Measurements from ENCODE around the gene ARID5B.

DNA sequence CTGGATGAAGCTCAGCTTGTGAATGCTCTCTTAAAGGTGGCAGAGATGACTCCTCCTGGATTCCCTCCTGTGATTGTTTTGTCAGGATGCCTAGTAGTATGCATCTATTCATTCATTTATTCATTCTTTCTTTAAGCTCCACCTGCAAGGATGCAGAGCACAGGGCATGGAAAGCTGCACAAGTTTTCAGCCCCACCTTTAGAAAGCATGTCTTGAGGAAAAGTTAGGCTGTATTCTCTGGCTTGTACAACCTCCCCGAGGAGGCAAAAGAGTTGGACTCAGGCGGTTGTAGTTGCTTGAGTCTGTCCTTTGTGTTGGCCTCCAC, 22.4 kb downstream of the ARID5B start:
- TF ChIP-seq, protein P1, sequence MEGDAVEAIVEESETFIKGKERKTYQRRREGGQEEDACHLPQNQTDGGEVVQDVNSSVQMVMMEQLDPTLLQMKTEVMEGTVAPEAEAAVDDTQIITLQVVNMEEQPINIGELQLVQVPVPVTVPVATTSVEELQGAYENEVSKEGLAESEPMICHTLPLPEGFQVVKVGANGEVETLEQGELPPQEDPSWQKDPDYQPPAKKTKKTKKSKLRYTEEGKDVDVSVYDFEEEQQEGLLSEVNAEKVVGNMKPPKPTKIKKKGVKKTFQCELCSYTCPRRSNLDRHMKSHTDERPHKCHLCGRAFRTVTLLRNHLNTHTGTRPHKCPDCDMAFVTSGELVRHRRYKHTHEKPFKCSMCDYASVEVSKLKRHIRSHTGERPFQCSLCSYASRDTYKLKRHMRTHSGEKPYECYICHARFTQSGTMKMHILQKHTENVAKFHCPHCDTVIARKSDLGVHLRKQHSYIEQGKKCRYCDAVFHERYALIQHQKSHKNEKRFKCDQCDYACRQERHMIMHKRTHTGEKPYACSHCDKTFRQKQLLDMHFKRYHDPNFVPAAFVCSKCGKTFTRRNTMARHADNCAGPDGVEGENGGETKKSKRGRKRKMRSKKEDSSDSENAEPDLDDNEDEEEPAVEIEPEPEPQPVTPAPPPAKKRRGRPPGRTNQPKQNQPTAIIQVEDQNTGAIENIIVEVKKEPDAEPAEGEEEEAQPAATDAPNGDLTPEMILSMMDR (IDR thresholded peaks at IDR 0.05): no peak
- TF ChIP-seq NR1H2 (CRISPR knock-in tag; IDR thresholded peaks at IDR 0.05): no peak
- TF ChIP-seq SMAD3 (CRISPR knock-in tag; IDR thresholded peaks at IDR 0.05; ENCODE audit: borderline replicate concordance): no peak

Measured in WTC11 (cell line).